HG03558 (cell line): ENCODE measurements around the gene ZNF789.
"Not testable (repeated sequence)": the region's sequence is repeated elsewhere in the genome, so short reads cannot be mapped to it uniquely, and the experiment has no call there.

ENCODE experiments used
- ATAC-seq: cut with Tn5 transposase; IDR thresholded peaks from one replicate; pipeline ENCODE4 v1.9.1; 2021; ENCODE audit warnings: moderate number of reproducible peaks; ENCODE audit not compliant: unreplicated experiment; ENCODE audit errors: extremely low read depth

ZNF789 gene

DNA sequence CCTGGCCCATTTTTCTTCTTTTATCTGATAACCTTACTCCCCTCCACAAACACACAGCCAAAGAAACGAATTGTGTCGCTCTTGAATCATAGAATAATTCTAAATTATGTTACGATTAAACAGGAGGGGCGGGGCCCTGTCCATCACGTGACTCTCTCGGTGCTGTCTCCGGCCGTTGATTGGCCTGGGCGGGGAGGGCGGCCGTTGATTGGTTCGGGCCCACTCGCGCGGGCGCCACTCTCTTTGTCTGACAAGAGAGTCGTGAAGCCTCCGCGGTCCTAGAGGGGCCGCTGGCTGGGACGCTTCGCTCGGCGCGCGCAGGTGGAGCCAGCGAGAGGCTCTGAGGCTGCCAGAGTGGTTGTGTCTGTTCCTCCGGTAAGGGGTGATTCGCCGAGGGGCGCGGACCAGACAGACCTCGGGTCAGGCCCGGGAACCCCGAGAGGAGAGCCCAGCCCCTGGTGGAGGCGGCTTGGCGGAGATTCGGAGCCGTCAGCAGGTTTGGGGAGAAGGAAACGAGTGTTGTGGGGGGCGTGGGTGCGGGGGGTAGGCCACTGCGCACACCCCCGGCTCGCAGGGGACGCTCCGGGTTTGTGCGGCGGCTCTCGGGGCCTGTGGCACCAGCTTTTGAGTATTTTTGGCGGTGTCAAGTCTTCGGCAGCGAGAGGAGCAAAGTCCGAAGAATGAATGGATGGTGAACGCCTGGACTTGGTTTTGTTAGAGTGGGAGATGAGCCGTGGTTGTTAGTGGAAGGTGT is at the start of gene ZNF789:
Gene ZNF789, plus strand, starts transcription at position 330 of the 754 bp plus-strand sequence. CDS start 3,567 bp downstream, outside the sequence.
- ATAC-seq, result peak; percentile 76

GRCh38 chr7:99424932-99425730 is 47.6 kb upstream of the ZNF789 start:
- ATAC-seq, result no peak

DNA sequence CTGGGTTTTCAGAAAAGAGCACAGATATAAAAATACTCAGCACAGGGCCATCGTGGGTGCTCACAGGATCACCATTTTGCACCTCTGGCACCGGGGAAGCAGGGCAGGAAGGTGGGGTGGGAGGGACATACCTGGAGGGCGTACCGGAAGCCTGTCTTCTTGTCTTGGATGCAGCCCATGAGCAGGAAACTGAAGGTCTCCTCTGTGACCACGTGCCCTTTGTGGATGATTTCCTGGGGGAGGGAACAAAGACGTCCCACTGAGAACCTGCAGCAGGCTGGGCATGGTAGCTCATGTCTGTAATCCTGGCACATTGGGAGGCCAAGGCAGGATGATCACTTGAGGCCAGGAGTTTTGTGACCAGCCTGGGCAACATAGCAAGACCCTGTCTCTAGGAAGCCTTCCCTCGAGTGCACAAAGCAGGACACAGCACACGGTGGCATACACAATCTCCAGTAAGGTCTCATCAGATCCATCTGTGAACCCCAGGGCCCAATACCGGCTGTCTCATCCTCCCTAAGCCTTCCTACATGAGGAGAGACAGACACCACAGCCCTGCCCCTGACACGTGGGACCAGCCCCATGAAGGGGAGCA is 43.6 kb upstream of the ZNF789 start:
- ATAC-seq, result no peak

DNA sequence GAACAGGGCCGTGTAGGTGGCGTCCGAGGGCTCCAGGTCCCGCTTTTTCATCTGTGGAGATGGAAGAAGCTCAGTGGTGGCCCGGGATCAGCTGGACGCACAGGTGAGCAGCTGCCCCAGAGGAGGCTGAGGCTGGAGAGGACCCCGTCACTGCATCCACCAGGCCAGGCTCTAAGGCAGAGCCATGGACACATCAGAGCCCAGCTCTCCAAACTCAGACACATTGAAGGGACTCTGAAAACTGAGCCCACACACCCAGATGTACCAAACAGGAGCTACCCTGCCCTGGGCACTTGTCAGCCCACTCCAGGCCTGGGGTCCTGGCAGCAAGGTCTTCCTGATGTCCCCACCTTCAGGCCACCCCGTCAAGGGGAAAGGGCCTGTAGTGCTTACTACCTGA is 42.9 kb upstream of the ZNF789 start:
- ATAC-seq, result no peak

DNA sequence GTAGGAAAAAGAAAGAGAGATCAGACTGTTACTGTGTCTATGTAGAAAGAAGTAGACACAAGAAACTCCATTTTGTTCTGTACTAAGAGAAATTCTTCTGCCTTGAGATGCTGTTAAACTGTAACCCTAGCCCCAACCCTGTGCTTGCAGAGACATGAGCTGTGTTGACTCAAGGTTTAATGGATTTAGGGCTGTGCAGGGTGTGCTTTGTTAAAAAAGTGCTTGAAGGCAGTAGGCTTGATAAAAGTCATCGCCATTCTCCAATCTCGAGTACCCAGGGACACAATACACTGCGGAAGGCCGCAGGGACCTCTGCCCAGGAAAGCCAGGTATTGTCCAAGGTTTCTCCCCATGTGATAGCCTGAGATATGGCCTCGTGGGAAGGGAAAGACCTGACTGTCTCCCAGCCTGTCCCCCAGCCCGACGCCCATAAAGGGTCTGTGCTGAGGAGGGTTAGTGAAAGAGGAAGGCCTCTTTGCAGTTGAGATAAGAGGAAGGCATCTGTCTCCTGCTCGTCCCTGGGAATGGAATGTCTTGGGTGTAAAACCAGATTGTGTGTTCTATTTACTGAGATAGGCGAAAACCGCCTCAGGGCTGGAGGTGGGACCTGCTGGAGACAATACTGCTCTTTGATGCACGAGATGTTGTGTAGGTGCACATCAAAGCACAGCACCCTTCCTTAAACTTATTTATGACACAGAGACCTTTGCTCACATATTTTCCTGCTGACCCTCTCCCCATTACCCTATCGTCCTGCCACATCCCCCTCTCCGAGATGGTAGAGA is 40.7 kb upstream of the ZNF789 start:
- ATAC-seq, result not testable (repeated sequence)

DNA sequence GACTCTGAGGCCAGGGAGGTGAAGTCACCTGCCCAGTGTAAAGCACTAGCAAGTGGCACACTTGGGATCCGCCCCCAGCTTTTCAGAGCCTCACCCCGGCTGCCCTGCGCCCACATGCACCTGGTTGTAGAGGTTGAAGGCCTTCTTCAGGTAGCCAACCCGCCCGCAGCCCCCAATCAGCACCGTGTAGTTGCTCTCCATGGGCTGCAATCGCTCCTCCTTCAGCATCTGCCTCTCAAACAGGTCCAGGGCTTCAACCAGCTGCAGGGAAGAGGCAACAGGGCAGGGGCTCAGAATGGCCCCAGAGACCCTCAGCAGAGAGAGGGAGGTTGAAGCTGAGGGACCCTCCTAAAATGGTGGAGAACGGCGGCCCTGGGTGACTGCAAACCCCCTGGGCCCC is 39.5 kb upstream of the ZNF789 start:
- no peak for ATAC-seq

DNA sequence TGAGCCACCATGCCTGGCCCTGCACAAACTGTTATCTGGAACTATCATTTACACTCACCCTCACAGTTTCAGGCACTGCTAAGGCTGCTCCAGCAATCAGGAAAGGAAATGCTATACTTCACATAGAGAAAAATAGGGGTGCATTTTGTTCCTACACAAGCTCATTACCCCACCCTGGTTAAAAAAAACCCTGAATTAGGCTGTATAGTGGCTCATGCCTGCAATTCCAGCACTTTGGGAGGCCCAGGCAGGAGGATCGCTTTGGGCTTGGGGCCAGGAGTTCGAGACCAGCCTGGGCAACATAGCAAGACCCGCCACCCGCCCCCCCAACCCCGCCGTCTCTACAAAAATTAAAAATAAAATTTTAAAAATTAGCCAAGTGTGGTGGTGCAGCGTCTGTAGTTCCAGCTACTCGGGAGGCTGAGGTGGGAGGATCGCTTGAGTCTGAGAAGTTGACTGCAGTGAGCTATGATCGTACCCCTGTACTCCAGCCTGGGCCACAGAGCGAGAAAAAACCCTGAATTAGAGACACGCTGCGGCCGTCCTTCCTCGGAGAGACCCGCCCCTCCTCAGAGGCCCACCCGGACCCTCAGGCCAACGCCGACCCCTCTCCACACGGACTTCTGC is 34.6 kb upstream of the ZNF789 start:
- ATAC-seq, result no peak

DNA sequence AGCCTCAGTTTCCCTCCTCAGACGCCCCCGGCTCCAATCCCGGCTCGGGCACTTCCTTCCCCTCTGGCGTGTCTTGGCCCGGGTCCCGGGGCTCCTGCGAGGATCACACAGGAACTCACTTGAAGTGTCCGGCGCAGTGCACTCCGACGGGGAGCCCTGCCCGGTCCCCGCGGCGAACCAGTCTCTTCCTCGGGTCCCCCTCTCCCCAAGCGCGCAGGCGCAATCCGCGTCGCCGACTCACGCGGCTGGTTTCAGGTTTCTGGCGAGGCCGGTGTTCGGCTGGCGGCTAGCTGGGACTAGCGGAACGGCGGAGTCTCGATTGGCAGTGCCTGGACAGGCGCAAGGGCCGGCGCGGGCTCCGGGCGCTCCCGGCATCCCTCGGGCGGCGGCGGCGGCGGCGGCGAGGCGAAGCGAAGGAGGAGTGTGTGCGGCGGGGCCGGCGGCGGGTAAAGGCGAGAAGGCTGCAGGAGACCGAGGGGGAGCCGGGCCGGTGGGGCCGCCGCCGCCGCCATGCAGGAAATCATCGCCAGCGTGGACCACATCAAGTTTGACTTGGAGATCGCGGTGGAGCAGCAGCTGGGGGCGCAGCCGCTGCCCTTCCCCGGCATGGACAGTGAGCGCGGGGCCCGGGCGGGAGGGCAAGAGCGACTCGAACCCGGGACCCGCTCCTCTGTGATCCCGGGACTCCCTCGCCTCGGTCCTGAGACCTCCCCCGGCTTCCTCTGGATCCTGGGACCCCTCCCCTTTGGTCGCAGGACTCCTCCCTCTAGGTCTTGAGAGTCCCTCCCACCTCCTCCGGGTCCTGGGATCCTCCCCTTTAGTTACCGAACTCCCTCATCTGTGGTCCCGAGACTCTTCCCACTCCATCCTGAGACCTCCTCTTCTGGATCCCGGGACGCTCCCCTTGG is 33.9 kb upstream of the ZNF789 start, which contains the start of the genes CPSF4 and PTCD1:
Gene CPSF4, plus strand, starts transcription at position 371 of the 908 bp plus-strand sequence. Its CDS starts 140 bp downstream, at position 511.
Gene PTCD1, minus strand, starts transcription at position 226 of the 908 bp plus-strand sequence. CDS start 3,556 bp downstream, outside the sequence.
- peak; percentile 71 for ATAC-seq

GRCh38 chr7:99440195-99440594 is 32.5 kb upstream of the ZNF789 start:
- ATAC-seq, result no peak

DNA sequence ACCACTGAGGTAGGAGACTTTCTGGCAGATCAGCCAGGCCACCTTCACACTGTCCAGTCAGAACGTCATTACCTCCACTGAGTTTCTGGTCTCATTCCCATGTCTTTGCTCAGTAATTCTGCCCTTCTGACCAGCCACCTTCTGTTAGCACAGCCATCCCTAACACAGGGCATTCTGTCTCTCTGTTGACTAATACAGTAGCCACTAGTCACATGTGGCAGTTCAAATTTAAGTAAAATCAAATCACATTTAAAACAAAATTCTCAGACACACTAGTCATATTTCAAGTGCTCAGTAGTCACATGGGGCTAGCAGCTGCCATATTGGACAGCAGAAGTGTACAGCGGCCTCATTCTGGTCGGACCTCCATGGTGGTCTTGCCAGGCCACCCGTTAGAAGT is 26.6 kb upstream of the ZNF789 start:
- ATAC-seq, result no peak

DNA sequence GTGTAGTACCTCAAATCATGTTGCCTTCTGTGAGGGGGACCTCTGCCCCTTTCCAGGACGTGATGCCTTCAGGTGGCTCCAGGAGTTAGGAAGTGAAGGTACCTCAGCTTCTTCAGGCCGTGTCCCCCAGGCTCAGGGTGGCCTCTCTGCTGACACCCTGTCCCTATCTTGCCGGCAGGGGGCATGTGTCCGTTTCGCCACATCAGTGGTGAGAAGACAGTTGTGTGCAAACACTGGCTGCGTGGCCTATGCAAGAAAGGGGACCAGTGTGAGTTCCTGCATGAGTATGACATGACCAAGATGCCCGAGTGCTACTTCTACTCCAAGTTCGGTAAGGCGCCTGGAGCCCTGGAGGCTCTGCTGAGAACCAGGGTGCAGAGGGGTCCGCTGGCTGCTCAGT is 24.7 kb upstream of the ZNF789 start:
- ATAC-seq, result no peak

DNA sequence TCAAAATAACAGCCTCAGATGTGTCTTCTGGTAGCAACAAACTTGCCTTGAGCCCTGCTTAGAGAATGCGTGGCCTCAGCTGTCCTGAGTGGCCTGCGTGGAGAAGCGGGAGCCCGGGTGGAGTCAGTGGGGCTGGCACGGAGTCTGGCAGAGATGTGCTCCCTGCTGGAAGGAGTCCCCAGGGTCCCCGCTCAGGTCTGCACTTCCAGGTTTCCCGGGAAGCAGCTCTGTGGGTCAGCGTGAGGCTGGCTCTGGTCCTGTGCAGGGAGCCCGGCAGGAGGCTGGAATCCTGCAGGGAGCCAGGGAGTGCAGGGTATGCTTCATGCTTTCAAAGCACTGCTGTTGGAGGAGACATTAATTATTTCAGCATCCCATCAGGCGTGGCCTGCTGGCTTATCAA is 23.8 kb upstream of the ZNF789 start:
- ATAC-seq, result no peak

- ATAC-seq, result no peak
Measured at GRCh38 chr7:99449326-99449725, 23.4 kb upstream of the ZNF789 start.

- no peak for ATAC-seq
Measured at GRCh38 chr7:99451936-99452335, 20.8 kb upstream of the ZNF789 start.

DNA sequence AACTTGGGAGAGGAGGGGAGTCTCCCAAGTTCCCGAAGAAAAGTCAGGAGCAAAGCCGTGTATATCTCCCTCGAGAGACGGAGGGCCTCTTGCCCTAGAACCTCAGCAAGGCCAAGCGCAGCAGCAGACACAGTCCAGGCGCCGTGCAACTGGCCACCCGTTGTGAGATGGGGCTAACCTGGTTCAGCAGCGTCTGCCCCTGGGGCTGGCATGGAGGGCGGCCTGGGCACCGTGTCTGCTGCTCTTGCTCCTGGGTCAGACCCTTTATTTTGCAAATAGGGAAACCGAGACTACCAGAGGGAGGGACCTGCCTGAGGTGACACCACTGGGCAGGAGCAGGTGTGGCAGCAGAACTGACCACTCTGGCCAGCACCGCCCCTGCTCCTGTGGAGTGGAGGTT is 20.1 kb upstream of the ZNF789 start:
- ATAC-seq, result no peak

DNA sequence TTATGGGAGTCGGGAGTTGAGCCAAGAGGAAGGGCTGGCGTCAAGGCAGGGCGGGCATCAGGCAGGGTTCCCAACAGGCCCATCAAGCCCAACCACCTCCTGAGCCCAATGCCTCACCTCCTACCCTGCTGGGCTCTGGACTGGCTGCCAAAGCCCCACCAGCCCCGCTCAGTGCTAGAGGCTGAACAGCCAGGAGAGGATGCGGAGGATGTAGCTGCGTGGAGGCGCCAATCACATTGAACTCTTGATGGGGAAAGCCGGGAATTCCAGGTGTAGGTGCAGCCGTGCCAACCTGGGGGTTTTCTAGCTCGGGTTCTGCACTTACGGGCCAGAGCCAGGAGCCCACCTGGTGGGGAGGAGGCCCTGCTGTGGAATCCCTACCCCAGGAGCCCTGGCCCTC is 19.6 kb upstream of the ZNF789 start:
- ATAC-seq, result no peak

DNA sequence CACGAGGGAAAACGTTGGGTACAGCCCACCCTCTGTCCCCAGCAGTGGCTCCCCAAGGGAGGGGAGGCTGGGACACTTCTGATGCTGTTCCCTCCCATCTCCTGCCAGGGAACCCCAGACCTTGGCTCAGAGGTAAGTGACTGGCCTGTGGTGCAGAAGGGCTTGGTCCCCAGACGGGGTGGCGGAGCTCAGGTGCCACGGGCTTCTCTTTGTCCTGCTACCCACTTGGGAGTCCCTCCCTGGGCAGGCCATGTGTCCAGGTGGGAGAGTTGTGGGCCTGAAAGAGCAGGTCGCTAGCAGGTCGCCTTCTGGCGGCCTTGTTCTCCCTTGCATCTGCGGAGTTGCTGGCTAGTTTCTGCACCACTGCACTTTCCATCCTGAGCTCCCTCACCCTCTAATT is 16.8 kb upstream of the ZNF789 start:
- no peak for ATAC-seq

DNA sequence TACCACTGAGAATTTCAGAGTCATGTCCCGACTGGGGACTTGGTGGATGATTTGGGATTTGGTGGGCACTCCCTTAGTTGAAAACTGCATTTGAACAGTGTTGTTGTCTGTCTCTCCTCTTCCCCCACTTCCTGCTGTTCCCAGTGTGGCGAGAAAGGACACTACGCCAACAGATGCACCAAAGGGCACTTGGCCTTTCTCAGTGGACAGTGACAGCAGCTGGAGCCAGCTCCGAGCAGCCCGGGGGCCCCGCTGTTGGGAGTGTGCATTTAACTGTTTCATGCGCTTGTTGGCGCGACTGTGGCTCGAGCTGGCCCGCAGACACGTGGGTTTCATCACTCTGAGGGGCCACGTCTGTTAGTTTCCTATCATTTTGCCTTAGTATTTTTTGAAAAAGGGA is 16.4 kb upstream of the ZNF789 start:
- ATAC-seq, result no peak
